GM12878 (cell line): ENCODE data around the gene SHISA9. TPM values are rescaled to one million over a fixed set of nuclear protein-coding genes. Genes with fewer than 3 reads are reported as not detected.

Experiments used
- ATAC-seq: fragments of 200-7000 bp; cut with Tn5 transposase; 3 replicates; pipeline ENCODE4 v1.9.1; 2020; ENCODE audit warnings: mild to moderate bottlenecking, moderate library complexity
- BruUV-seq: library from RNA; stranded (reverse); fragments of 400-500 nt; replicated peaks from 2 replicates; lab custom pipeline; 2021; lab: Mats Ljungman, UMichigan
- CTCF ChIA-PET: fragments of 300-600 bp; sonication (Branson Sonifier 250); formaldehyde crosslinking; extraction: SDS; loops from one replicate; lab custom pipeline; 2021; ENCODE audit warnings: inconsistent platforms; lab: Yijun Ruan, JAX
- POLR2A ChIA-PET: fragments of 350-600 bp; formaldehyde crosslinking; extraction: SDS; loops from one replicate; lab custom pipeline; 2021; ENCODE audit warnings: inconsistent platforms; lab: Charles Lee
- RAD21 ChIA-PET: fragments of 300-600 bp; sonication (Branson Sonifier 250); formaldehyde crosslinking; loops from one replicate; lab custom pipeline; 2023; ENCODE audit warnings: antibody characterized with exemption; ENCODE audit not compliant: unreplicated experiment; lab: Charles Lee
- SMC1A ChIA-PET: fragments of 300-600 bp; sonication (Branson Sonifier 250); formaldehyde crosslinking; loops from one replicate; lab custom pipeline; 2023; ENCODE audit not compliant: unreplicated experiment, uncharacterized antibody; lab: Charles Lee
- DNase-seq: peaks from one replicate; pipeline ENCODE4 v3.0.0-alpha.2; 2011; ENCODE audit warnings: low read depth, low spot score
- FAIRE-seq: peaks from 3 replicates; lab custom pipeline; 2011; peaks lifted over from hg19 to GRCh38; lab: Jason Lieb, UNC
- H2AFZ ChIP-seq: 2 replicates; pipeline ENCODE4 v1.6.0; 2011; ENCODE audit warnings: low read depth, low read length, control low read depth; ENCODE audit not compliant: control insufficient read depth
- H3K27ac ChIP-seq: 2 replicates; pipeline ENCODE4 v1.5.1; 2011; ENCODE audit warnings: control low read depth; ENCODE audit not compliant: control insufficient read depth, insufficient read depth
- H3K27me3 ChIP-seq, 2 experiments: replicated peaks in 1 of 2; 2 replicates each; pipeline versions ENCODE4 v1.6.0 to v1.6.1; 2011; ENCODE audit warnings: low read length in 1 of 2; ENCODE audit not compliant: control insufficient read depth in 2 of 2, insufficient read depth in 2 of 2
- H3K36me3 ChIP-seq, 2 experiments: 2 replicates each; pipeline ENCODE4 v1.5.1; 2011; ENCODE audit warnings: low read length in 1 of 2; ENCODE audit not compliant: control insufficient read depth in 2 of 2, insufficient read depth in 2 of 2
- H3K4me1 ChIP-seq: 2 replicates; pipeline ENCODE4 v1.6.1; 2011; ENCODE audit warnings: mild to moderate bottlenecking, low read length, moderate library complexity, mixed read lengths; ENCODE audit not compliant: control insufficient read depth, insufficient read depth
- H3K4me2 ChIP-seq: 2 replicates; pipeline ENCODE4 v1.6.0; 2011; ENCODE audit warnings: control low read depth; ENCODE audit not compliant: control insufficient read depth, insufficient read depth
- H3K4me3 ChIP-seq: fragments of 200-600 bp; sonication (generic); 2 replicates; pipeline ENCODE4 v1.5.1; 2016
- H3K79me2 ChIP-seq: 2 replicates; pipeline ENCODE4 v1.6.0; 2011; ENCODE audit warnings: low read length; ENCODE audit not compliant: control insufficient read depth, insufficient read depth
- H3K9ac ChIP-seq: 2 replicates; pipeline ENCODE4 v1.8.0; 2011; ENCODE audit warnings: low read length, control low read depth, mixed read lengths; ENCODE audit not compliant: control insufficient read depth, insufficient read depth
- H3K9me3 ChIP-seq: replicated peaks from 3 replicates; pipeline ENCODE4 v1.5.1; 2011; ENCODE audit warnings: mild to moderate bottlenecking, low read length; ENCODE audit not compliant: control insufficient read depth, insufficient read depth
- H4K20me1 ChIP-seq: 2 replicates; pipeline ENCODE4 v1.6.0; 2011; ENCODE audit not compliant: control insufficient read depth, insufficient read depth
- RB1 ChIP-seq: fragments of 450-650 bp; formaldehyde crosslinking; IDR thresholded peaks from 2 replicates; pipeline ENCODE4 v1.6.1; 2017; ENCODE audit warnings: mild to moderate bottlenecking, borderline replicate concordance
- SUPT20H ChIP-seq: IDR thresholded peaks from 2 replicates; pipeline ENCODE4 v1.6.1; 2011; ENCODE audit warnings: low read depth, mild to moderate bottlenecking, low read length, moderate library complexity, borderline replicate concordance; ENCODE audit not compliant: control insufficient read depth
- TCF3 ChIP-seq: IDR thresholded peaks from 2 replicates; pipeline ENCODE4 v1.6.1; 2012; ENCODE audit warnings: low read depth, mild to moderate bottlenecking, low read length, borderline replicate concordance; ENCODE audit not compliant: insufficient read depth
- WGBS: methylation state at CpG from one replicate; pipeline ENCODE4 v1.1.6; 2016; ENCODE audit warnings: low lambda C conversion rate; ENCODE audit not compliant: insufficient replicate concordance, insufficient coverage; ENCODE audit errors: missing lambda C conversion rate; 5-methylcytosine and 5-hydroxymethylcytosine counted together
- in situ Hi-C: fragments of 300-500 bp; cut with MboI; formaldehyde crosslinking; loops from 9 replicates; pipeline ENCODE4 v1.14.3; 2018; ENCODE audit warnings: mixed read lengths
- intact Hi-C: fragments of 100-400 bp; cut with micrococcal nuclease; formaldehyde crosslinking; loops from one replicate; pipeline ENCODE4 v1.14.2; 2022; ENCODE audit not compliant: unreplicated experiment
- polyA plus RNA-seq, 11 experiments: library from polyadenylated mRNA; depleted of rRNA in 4 of 11; unstranded in 6 of 11; stranded (reverse) in 5 of 11; fragments of >200 nt; fragmentation: Nextera tagmentation in 4 of 11; fragmentation: Illumina TruSeq in 1 of 11; extraction: Ambion mirVana in 4 of 11; extraction: Trizol in 1 of 11; gene quantifications; 1 replicate in 1 of 11; 2 replicates in 10 of 11; pipeline versions ENCODE4 v1.2.1 to v1.2.3, GENCODE V29; 2011 to 2016; ENCODE audit warnings: inconsistent platforms in 2 of 11, missing spikeins in 2 of 11, low read depth in 1 of 11
- total RNA-seq, 4 experiments: library from RNA; depleted of rRNA in 3 of 4; stranded (reverse); fragments of >200 nt in 3 of 4; fragmentation: Illumina TruSeq in 1 of 4; extraction: Trizol in 1 of 4; gene quantifications; 2 replicates each; pipeline versions ENCODE4 v1.2.1 to v1.2.3, GENCODE V29; 2013 to 2021
- TF ChIP-seq, protein P1 (sequence below): fragments of 450-650 bp; IDR thresholded peaks from 2 replicates; pipeline ENCODE4 v1.6.1; 2016; ENCODE audit warnings: mild to moderate bottlenecking

Gene SHISA9
- total and polyA plus RNA-seq, 10 of the 15 experiments (the other 5 are each of a cell fraction or from before 2014, with no cell fraction given): 0.03 to 25.5 (median 0.07) TPM

DNA sequence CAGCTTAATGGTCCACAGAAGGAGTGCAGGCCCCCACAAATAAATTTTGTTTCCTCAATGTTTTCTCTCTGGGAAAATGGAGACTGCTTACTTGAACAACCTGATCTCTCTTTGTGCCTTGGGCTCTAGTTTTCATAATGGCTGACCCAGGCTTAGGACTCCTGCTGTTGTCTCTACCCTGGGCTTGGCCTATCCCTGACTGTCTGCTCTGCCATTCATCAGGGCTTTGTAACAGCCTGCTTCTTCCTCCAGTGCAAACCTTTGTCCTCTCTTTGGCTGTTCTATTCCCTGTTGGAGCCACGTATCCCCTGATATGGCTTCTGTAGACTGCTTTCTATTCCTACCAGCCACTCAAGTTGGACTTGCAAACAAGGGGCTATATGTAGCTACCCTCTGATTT, 139.8 kb downstream of the SHISA9 start:
- CTCF ChIA-PET: interaction anchor here (2.6 kb wide), 1 partner anchor 8 kb away, joined by 6 read pairs; no protein-coding TSS in a partner anchor
- no peaks in the 10 kb centered on the region for H3K79me2 ChIP-seq
- no peak overlapping the region for H3K4me3 ChIP-seq
- DNase-seq (no peak), ATAC-seq (no peak), FAIRE-seq (no peak)
- H3K27ac ChIP-seq: no peak overlapping the region
- H3K9me3 ChIP-seq: no peaks in the 10 kb centered on the region
- H3K4me2 ChIP-seq: no peak overlapping the region
- WGBS: 0% methylated on average over 1 of the region's 1 CpG
- intact Hi-C loops: no loop called here
- RAD21 ChIA-PET: no interaction called here
- H4K20me1 ChIP-seq: no peaks in the 10 kb centered on the region
- H2AFZ ChIP-seq: no peak overlapping the region
- H3K36me3 ChIP-seq: no peaks in the 10 kb centered on the region
- TF ChIP-seq TCF3: no peak
- TF ChIP-seq RB1: no peak
- no peak for TF ChIP-seq SUPT20H
- TF ChIP-seq, protein P1, sequence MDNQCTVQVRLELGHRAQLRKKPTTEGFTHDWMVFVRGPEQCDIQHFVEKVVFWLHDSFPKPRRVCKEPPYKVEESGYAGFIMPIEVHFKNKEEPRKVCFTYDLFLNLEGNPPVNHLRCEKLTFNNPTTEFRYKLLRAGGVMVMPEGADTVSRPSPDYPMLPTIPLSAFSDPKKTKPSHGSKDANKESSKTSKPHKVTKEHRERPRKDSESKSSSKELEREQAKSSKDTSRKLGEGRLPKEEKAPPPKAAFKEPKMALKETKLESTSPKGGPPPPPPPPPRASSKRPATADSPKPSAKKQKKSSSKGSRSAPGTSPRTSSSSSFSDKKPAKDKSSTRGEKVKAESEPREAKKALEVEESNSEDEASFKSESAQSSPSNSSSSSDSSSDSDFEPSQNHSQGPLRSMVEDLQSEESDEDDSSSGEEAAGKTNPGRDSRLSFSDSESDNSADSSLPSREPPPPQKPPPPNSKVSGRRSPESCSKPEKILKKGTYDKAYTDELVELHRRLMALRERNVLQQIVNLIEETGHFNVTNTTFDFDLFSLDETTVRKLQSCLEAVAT: no peak
- no peaks in the 10 kb centered on the region for H3K4me1 ChIP-seq
- SMC1A ChIA-PET: interaction anchor here (1.1 to 2.2 kb wide), 2 partner anchors 15 to 381 kb away, joined by 3 to 5 read pairs; no protein-coding TSS in a partner anchor
- POLR2A ChIA-PET: no interaction called here
- BruUV-seq: no TSS peak
- H3K9ac ChIP-seq: no peak overlapping the region
- in situ Hi-C loops: no loop called here
- H3K27me3 ChIP-seq: no peaks in the 10 kb centered on the region; a peak in 1 of 4 replicates
